NCI-H2029 (cell line): ENCODE measurements around the gene ZNF512.
A peak's percentile ranks its signal among the peaks of the same experiment; 100 is the strongest.
"Not testable (repeated sequence)": the region's sequence is repeated elsewhere in the genome, so short reads cannot be mapped to it uniquely, and the experiment has no call there.

Experiments used
- DNase-seq: peaks from one replicate; lab custom pipeline; 2025; lab: John Stamatoyannopoulos, UW

ZNF512 gene, protein sequence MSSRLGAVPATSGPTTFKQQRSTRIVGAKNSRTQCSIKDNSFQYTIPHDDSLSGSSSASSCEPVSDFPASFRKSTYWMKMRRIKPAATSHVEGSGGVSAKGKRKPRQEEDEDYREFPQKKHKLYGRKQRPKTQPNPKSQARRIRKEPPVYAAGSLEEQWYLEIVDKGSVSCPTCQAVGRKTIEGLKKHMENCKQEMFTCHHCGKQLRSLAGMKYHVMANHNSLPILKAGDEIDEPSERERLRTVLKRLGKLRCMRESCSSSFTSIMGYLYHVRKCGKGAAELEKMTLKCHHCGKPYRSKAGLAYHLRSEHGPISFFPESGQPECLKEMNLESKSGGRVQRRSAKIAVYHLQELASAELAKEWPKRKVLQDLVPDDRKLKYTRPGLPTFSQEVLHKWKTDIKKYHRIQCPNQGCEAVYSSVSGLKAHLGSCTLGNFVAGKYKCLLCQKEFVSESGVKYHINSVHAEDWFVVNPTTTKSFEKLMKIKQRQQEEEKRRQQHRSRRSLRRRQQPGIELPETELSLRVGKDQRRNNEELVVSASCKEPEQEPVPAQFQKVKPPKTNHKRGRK

GRCh38 chr2:27582695-27583389 is at the start of gene ZNF512:
TSS of gene ZNF512 (plus strand) at chr2:27583042. CDS start at chr2:27583113, 71 bp downstream.
- DNase-seq, result peak; percentile 94

DNA sequence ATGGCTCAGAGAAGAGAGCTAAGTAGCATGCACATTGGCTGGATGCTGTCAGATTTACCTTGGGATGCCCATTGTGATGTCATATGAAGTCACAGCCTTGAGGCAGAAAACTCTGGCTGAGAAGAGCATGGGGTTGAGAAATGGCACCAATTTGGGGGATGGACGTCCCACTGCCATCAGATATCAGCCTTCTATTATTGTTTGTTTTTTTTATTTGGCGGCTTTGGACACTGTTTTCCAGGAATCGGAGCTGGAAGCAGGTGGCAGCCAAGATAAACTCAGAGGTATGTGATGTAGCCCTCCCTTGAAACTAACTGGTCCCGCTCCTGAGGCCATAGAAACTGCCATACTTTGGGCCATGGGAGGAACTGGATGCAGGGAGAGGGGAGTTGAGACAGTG is 45.6 kb upstream of the ZNF512 start:
- DNase-seq, result no peak

DNA sequence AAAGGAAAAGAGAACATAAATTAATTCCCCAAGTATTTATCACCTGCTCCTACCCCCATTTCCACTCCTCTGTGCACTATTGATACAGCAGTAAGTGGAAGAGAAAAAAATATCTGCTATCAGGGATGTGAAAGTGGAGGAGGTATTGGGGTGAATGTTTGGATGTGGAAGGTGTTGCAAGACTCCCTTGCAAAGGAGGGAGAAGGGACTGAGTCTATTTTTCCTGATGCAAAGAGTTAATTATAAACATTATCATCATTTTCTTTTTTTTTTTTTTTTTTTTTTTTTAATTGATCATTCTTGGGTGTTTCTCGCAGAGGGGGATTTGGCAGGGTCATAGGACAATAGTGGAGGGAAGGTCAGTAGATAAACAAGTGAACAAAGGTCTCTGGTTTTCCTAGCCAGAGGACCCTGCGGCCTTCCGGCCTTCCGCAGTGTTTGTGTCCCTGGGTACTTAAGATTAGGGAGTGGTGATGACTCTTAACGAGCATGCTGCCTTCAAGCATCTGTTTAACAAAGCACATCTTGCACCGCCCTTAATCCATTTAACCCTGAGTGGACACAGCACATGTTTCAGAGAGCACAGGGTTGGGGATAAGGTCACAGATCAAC is 43.9 kb upstream of the ZNF512 start:
- DNase-seq, result not testable (repeated sequence)

- not testable (repeated sequence) for DNase-seq
Observed at GRCh38 chr2:27539649-27540048, 43.2 kb upstream of the ZNF512 start.

DNA sequence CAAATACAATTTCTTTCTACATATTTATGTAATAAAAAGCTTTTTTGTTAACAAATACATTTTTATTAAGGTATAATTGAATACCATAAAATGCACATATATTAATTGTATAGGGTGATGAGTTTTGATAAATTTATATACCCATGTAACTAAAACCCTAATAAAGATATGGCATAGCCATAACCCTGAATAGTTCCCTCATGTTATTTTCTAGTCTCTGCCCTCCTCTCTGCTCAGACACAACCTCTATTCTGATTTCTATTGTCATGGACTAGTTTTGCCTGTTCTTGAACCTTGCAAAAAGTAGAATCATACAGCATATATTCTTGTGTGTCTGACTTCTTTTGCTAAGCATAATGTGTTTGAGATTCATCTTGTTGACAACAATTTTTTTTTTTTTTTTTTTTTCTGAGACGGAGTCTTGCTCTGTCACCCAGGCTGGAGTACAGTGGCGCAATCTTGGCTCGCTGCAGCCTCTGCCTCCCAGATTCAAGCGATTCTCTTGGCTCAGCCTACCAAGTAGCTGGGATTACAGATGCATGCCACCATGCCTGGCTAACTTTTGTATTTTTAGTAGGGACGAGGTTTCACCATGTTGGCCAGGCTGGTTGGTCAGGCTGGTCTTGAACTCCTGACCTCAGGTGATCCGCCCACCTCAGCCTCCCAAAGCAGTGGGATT is 38.6 kb upstream of the ZNF512 start:
- no peak for DNase-seq

- no peak for DNase-seq
Observed at GRCh38 chr2:27545348-27546141, 37.3 kb upstream of the ZNF512 start.

DNA sequence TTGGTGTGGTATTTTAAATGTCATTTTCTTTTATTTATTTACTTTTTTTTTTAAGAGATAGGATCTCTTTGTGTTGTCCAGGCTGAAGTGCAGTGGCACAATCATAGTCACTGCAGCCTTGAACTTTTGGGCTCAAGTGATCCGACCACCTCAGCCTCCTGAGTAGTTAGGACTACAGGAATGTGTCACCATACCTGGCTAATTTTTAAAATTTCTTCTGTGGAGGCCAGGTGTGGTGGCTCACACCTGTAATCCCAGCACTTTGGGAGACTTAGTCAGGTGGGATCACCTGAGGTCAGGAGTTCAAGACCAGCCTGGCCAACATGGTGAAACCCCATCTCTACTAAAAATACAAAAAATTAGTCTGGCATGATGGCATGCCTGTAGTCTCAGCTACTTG is 33.5 kb upstream of the ZNF512 start:
- no peak for DNase-seq

GRCh38 chr2:27551514-27551913 is 31.3 kb upstream of the ZNF512 start:
- no peak for DNase-seq

GRCh38 chr2:27552941-27553340 is 29.9 kb upstream of the ZNF512 start:
- DNase-seq, result no peak

- not testable (repeated sequence) for DNase-seq
Observed at GRCh38 chr2:27554451-27554850, 28.4 kb upstream of the ZNF512 start.

DNA sequence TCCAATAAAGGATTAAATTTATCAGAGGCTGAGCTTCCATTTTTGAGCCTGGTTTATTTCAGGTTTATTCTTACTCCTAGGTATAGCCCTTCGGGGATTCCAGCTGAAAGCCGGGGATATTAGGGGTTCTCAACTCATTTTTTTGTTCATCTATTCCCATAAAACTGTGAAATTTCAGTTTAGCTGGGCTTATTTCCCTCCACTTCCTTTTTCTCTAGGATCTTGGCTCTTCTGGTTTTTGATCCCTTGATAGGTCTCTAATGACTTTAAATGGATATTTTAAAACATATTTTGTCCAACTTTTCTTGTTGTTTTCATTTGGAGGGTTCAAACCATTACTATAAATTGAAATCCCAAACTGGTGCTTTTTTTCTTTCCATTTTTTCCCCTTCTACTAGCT is 23.6 kb upstream of the ZNF512 start:
- no peak for DNase-seq

DNA sequence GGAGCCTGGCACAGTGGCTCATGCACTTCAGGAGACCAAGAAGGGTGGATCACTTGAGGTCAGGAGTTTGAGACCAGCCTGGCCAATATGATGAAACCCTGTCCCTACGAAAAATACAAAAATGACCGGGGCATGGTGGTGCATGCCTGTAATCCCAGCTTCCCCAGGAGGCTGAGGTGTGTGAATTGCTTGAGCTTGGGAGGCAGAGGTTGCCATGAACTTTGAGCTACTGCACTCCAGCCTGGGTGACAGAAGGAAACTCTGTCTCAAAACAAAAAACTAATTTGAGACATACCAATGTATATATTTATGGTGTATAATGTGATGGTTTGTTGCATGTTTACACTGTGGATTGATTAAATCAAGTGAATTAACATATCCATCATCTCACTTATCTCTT is 21.8 kb upstream of the ZNF512 start:
- DNase-seq, result no peak

DNA sequence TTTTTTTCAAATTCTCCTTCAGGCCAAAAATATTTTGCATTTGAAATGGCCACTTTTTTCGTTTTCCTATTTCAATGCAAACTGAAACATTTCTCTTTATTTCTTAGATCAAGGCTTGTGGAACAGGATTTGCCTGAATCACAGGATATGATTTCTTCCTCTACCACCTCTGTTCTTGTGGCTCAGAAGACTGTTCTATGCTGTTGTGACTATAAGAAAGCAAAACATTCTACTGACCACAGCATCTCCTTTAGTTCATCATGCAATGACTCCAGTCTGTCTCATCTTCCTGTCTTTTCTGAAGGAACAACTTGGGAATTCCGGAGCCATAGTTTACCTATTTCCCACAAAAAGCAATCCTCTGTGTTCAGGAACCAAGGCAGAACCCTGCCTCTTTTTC is 16.2 kb upstream of the ZNF512 start:
- DNase-seq, result no peak

DNA sequence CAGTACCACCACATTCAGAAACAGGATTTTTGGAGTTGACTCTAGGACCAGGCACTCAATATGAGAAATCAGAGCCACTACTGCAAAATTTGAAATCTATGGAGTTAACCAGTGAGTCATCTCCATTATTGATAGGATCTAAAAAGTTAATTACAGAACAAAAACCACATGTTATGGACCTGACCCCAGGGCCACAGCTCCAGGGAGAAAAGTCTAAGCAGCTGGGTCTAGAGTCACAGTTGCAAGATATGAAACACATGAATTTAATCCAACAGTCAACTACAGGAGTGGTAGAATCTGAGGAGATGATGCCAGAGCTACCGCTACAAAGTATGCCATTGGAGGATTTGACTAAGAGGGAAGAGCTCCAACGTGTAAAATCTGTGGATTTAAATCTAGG is 13.4 kb upstream of the ZNF512 start:
- no peak for DNase-seq

- DNase-seq, result no peak
Observed at GRCh38 chr2:27571197-27571596, 11.6 kb upstream of the ZNF512 start.

DNA sequence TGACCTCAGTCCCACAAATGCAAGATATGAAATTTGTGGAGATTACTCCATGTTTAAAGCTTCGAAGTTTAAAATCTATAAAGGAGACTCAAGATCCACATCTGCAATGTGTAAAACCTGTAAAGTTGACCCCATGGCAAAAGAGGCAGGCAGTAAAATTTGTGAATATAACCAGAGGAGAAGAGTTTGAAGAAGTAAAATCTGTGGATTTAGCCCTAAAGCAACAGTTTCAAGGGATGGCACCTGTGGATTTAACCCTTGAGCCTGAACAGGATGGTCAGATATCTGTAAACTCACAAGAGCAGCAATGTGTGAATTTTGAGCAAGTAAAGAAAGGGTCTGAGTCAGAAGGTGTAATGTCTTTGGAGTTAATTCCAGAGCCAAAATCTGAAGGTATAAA is 11.2 kb upstream of the ZNF512 start:
- DNase-seq, result no peak

DNA sequence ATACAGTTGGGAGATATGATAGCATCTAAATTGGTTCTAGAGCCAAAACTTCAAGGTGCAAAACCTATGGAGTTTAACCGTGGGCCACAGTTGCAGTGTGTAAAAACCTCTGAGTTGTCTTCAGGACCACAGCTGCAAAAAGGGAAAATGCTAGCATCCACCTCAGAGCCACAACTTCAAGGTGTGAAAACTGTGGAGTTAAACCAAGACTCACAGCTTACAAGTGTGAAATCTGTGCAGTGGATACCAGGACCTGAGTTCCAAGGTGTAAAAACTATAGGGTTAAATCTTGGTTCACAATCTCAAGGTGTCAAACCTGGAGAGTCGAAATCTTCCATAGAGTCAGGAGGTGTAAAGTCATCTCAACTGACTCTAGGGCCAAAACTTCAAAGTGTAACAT is 10.4 kb upstream of the ZNF512 start:
- no peak for DNase-seq

GRCh38 chr2:27572998-27573429 is 9.8 kb upstream of the ZNF512 start:
- no peak for DNase-seq

GRCh38 chr2:27573452-27573851 is 9.4 kb upstream of the ZNF512 start:
- no peak for DNase-seq

GRCh38 chr2:27581417-27582128 is 1.3 kb upstream of the ZNF512 start:
- no peak for DNase-seq
